Measurements from ENCODE around the gene PDE4D.

Gene PDE4D

DNA sequence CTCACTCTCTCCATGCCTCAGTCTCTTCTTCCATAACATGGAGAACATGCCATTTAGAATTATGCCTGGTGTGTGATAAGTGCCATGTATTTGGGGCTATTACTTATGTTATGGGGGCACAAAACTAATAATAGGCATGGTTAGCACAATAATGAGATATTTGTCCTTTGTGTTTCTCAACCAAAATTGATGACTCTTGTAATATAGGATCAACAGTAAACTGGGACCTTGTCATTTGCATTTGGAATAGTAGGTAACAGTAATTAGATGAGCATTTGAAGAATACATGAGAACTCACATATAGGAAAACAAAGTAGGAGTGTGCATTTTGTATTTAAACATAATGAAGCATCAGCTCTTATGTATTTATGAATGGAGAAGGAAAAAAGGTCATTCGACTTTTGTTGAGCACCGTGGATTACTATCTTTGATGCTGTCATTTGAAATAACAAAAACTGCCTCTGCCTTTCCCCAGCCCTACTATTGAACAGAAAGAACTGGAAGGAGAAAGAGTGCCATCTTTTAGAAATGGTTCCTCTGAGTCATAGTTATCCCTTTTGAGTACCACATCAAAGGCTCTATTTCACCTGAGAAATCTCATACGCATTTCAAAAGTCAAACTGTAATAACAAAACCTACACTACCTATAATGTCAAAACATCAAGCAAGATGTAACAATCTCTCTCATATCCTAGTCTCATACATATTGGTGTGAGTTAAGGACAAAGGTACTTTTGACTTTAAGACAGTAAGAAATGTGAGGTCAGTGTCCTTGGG, 655.2 kb downstream of the PDE4D start:
- DNase-seq = no peak

DNA sequence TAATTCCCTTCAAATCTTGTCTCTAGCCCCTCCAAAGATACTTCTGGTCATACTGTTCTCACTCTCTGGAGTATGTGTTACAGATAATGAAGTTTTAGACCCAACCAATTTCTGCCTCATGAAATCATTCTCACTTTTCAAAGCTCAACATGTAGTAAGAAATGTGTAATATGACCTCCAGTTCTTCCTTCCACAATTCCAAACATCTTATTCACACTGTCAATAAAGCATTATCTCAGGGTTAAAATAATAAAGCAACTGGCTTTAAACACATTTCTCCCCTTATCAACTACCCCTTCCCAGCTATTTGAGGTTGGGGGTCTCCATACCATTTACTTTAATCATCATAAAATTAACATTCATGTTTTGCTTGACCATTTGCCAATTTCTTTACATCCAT, 656.5 kb downstream of the PDE4D start:
- DNase-seq = no peak

DNA sequence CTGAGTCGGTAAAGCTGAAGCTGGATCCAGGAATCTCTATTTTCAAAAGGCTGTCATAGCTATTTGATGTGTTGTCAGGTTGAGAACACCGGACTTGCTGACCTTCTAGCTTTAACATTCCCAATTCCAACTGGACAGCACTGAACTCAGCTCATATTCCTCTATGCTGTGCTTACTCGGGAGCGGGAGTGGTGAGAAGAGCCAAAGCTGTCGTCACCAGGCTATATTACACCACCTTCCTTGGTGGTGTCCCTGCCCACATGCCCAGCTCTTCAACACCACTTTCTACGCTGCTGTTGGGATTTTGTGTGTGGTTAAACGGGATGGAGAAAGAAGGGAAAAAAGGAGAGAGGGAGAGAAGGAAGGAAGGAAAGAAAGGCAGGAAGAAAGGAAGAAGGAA, 657.1 kb downstream of the PDE4D start:
- no peak for DNase-seq

DNA sequence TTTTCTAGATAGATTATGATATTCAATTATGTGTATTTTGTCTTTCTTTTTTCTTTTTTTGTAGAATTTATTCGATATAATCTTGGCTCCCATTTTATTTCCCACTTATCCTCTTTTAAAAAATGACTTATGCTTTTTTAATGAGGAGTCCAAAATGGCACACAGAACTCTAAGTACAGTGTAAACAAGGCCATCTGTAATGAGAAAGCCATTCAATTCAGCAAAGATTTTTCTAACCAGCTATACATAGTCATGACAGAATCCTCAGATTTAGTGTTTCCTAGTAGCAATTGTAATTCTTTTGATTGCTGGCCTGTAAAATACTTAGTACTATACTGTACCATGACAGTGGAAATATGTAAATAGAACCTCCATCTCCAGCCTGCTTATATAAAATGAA, 659.3 kb downstream of the PDE4D start:
- no peak for DNase-seq

DNA sequence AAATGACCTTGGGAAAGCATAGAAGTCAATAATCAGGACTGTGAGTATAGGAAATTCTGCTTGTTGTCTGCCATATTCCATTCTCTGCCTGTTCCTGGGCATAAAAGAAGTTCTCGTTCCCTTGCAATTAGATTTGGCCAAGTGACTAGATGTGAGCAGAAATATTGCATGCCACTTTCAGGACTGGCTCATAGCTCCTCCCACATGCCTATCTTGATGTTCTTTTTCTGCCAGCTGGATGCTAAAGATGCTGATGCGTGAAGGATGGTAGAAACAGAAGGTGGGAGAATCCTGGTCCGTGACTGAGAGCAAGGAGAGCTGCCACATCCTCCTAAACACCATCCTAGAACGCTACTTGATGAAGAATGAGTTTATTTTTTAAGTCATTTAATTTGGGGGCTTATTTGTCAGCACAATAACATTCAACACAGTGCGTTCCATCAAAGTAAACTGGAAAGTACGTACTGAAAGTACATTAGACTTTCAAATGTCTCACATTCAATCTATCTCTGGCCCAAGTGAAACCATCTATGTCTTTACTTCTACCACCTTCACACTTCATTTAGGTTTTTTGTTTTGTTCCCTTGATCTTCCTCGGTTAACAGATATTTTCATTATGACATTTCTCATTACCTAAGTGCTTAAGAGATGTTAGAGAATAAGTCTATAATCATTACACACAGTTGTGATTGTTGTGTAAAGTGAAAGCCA, 662.1 kb downstream of the PDE4D start:
- DNase-seq = no peak

DNA sequence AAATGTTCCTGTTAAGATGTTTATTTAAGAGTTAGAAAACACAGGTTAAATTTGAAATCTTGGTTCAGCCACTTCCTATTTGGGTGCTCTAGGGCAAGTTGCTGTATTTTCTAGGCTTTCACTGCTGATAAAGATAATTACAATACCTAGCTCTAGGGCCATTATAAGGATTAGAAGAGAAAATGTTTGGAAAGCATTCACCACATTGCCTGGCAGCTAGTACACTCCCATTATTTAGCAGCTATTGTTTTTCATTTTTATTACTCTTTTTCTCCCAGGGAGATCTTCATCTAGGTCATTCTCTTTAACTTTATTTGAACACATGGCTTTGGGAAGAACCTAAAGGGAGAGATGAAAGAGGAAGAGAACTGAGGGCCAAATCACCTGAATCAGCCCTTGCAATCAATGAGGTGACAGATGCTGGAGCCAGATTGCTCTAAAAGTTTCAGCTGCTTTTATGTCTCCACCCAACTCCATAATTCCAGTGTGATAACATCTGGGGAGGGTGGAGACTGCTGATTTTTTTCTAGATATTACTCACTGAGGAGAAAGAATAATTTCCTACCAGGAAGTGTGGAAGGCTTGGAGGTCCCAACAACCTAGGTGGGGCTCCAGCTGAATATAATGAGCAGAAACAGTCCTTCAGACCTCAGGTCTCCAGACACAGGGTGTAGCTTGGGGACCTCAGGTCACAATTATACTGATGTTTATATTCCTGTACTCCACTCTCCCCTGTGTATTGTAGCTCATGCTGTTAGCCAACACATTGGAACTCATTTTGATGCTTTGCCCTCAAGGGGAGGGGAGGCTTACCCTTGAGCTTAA, 670.6 kb downstream of the PDE4D start:
- no peak for DNase-seq

DNA sequence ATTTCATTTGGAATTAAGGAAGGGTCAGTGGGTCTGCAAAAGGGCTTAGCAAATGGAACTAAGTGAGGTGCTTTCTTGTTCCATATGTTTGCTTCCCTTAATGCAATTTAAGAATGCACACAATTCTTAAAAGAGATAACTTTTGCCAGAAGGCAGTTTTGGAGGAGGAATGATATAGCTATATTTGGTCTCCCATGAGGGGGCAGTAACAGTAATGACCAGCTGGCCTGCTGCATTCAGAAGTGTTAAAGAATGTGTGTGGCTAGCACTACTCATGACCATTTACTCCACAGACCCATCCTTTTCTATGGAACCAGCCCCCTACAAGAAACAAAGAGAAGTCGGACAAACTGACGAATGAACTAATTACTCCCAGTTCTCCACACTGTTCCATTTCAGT, 671.8 kb downstream of the PDE4D start:
- DNase-seq = no peak

DNA sequence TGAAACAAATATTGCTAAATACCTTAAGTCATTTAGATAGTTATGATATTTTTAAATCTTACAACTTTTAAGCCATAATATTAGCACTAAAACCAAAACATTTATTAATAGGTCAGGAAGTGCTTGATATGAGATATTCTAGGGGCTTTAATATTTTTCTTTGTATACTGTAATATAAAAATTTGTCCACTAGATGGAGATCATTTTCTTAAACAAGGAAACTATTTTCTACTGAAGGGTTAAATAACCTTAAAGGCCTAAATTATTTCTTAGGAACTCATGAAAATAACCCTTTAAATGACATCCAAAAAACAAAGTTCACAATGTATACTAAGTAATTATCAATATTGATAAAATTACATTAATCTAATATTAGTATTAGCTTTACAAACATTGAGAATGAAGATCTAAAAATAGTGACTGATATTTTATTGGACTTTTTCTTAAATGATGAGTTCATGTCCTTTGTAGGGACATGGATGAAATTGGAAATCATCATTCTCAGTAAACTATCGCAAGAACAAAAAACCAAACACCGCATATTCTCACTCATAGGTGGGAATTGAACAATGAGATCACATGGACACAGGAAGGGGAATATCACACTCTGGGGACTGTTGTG, 675.0 kb downstream of the PDE4D start:
- no peak for DNase-seq

DNA sequence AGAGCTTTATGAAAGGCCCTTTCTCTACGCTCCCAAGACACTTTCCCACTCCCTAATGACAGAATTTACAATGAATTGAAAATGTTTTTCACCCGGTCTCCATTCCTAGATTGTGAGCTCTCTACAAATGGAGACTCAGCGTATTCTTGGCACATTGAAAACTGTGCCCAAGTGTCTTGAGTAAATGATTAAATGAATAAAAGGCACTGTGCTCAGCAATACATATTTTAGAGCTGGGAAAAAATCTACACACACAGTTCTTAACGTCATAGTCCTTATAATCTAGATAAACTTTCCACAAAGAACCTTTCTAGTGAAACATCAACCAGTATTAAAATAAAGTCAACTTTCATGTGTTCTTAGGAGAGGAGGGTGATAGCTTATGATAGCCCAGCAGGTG, 676.7 kb downstream of the PDE4D start:
- no peak for DNase-seq

DNA sequence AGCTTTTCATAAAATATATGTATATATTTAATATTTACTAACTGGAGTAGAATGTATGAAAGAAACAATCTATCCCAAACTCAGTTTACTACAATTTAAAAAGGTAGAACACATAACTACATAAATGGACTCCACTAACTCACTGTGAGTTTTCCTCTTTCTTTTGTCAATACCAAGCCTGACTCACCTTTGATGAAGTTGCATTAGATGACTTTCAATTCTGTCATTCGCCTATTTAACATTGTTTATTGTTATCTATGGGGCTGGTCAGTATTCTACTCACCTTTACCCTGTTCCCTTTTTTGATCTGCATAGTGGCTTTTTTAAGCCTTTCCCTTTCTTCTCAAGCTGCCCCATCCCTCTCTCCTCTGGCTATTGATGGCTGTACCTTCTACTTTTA, 680.9 kb downstream of the PDE4D start:
- no peak for DNase-seq

DNA sequence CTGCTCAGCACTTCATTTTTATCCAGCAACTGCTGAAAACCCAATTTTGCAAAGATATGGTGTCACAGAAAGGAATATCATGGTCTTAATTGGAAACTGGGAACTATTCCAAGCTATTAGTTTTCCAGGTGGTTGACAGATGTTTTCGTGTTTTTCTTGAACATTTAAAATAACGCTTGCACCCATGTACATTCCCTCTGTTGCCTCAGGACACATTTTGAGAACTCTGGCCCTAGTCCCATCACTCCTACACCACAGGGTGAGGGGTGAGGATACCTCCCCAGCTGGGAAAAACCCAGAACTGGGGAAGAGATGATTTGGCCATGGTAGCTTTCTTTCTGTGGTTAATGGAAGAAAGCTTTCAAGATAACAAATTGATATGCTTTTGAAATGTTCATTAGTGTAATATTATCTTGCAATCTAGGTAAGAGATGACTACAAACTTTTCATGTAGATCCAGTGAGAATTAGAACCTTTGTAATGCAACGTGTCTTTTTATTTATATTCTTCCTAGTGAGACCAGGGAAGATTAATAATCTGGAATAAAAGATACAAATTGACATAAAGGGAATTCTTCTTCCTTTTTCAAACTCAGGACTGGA, 683.7 kb downstream of the PDE4D start:
- DNase-seq = no peak

DNA sequence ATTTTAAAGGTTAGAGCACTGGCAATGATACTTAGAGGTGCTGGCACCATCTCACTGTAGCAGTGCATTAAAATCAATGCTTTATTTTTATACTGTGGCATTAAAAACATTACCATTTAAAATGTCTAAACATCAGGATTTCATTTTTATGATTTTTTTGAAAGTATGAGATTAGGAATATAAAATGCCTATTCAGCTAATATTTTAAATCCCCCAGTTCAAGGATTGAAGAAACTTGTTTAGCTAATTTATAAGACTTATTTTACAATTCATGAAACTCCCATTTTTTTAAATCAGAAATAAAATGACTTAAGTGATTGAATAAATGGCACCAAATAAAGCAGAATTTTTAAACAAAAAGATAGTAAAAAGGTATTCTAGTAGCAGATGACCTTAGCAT, 685.1 kb downstream of the PDE4D start:
- no peak for DNase-seq

DNA sequence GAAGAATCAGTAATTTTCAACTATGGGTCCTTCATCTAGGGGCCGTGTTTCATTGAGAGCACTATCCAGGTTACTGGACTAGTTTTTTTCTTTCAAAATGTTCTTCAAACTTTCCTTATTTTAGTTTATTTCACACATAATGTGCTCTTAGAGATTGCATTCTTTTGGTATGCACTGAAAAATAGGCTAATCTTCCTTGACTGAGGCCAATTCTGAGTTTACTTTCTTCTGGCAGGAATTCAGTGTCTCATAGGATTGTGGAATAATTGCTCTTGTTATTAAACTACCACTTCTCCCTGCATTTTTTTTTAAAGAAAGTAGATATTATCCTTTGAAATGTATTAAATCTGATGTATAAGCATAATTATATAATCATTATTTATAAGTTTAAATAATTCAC, 686.1 kb downstream of the PDE4D start:
- DNase-seq = no peak

DNA sequence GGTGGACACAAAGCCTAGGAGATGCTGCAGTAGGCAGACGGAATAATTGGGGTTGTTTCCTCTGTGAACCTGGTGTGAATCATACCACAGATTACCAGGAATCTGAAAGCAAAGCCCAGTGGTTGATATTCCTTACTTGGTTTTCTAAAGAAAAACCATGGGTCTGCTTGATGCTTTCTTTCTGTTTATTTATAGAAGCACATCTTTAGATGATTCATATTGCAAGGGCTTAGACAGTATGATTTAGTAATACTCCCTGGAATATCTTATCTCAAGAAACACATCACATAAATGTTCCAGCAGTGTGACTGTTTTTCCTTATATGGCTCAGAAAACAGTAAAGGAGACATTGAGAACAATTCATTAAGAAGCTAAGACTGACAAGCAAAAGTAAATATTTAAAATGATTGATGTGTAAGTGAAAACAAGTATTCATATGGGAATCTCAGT, 687.4 kb downstream of the PDE4D start:
- no peak for DNase-seq

DNA sequence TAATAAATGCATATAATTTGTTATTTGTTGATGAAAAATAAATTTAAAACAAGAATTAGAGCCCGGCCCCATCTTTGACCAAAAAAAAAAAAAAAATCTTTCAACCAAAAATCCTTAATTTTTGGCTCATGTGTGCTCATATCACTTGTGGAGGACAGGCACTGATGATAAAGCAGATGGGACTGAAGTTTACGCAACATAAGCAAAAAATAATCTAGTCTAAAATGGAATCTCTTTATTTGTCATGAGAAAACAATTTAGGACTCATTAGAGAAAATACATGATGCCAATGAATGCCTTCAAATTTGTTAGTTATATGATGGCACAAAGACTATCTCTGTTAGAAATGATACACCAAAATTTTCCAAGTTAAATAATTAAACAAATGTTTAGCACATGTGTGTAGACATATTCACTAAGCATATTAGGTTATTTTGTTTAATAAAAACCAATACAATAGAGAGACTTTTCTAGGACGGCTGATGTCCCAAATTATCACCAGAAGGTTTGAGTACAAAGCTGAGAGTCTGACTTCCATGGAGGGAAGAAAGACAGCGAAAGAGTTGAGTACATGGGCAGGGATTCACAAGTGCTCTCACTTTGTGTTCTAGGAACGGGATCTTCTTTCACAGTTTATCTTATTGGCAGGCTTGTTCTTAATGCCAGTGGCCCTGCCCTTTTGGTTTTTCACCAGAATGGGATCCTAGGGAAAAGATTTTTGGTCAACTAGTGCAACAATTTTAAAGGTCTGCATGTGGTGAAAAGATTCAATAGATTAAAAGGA, 689.2 kb downstream of the PDE4D start:
- no peak for DNase-seq

DNA sequence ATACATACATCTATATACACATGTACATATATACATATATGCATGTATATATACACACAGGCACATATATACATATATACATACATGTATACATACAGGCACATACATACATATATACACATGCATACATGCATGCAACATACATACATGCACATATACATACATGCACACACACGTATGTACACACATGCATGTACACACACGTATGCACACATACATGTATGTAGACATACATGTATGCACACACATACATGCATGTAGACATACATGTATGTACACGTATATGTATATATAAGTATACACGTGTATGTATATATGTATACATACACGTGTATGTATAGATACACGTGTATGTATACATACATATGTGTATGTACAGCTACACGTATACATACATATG, 693.7 kb downstream of the PDE4D start:
- no peak for DNase-seq

DNA sequence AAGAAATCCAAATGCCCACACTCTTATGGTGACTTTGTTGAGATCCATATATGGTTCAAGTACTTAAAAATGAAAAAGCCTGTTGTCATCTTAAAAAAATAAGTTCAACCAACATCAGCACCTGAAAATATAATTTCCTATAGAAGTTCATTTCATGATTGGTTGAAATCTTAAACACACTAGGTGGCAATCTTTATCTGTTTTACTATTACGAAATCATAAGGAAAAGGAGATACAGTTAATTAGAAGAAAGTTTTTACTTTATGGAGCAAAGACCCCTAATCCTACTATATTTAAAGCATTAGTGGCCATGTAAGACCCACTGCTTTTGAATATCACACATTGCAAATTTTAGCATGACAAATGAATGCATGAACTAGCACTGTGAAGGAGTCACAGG, 694.7 kb downstream of the PDE4D start:
- DNase-seq = no peak

DNA sequence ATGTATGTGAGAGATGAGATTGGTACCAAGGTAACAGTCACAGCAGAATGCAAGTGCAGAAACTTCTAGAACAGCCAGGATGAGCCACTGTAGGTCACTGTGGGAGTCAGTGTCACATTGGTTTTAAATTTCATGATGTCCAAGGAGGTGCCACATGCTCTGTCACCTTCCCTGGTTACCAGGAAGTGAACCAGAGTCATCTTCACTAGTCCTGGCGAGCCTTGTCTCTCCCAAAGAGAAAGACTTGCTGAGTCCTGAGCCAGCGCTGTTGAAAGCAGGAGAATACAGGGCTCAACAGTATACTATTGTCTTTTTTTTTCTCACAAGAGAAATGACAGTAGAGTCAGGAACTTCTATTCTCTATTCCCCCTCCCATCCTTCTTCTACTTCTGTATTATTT, 695.2 kb downstream of the PDE4D start:
- DNase-seq = no peak

DNA sequence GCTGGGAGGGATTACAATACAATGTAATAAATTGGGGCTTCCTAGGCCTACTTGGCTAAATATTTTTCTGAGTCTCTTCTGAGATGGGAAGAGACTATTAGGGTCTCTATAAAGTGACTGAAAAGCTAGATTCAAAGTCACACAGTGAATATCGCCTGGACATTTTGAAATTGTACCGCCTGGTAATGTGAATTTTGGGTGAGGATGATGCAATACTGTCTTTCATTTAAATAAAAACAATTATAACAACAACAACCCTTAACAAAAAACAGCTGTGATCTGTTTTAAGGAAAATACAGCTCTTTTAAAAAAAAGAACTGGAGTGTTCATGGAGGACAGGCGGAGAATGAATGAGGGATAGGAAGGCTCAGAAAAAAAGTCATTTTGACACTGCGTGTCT, 695.6 kb downstream of the PDE4D start:
- no peak for DNase-seq

DNA sequence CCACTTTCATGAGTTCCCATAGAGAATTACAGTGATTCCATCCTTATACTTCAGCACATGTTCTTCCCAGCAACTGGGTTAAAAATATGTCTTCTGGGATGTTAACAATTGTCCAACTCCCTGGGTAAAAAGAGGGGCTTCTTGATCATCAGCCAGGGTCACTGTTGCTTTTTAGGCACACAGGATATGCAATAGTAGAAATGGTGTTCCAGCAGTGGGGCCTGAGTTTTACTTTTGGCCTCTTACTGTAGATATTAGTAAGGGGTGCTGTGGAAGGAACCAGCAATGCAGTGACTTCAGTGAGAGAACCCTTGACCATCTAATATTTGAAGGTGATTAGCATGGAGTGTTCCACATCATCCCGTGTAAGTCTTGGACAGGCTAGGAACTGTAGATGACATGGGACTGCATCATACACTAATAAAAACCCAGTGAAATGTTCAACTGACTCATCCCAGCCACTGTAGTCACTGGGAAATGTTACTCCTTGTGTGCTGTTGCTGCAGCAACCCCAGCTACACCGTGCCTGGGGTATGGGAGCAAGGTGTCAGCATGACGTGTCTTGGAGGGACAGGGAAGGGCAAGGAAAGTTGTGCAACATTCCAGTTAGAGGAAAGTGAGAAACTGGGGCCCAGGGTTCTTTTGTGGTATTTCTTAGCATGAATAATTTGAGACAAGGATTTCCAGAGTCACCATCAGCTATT, 699.8 kb downstream of the PDE4D start:
- DNase-seq = no peak

DNA sequence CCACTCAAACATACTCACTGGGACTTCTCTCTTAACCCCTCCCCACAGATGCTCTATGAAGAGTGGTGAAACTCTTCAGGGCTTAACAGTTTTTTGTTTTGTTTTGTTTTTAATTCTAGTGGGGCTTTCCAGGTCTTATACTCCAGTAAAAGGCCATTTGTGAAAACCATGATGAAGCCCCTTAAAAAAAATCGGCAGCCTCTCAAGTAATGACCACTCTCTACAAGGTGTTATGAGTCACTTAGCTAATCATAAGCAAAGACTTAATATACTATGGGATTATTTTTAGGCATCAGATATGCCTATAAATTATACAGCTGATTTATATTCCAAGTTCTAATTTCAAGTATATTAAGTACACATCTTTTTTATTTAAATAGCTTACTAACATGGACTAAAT, 702.8 kb downstream of the PDE4D start:
- DNase-seq = no peak
